WTC11 (cell line): ENCODE data around the gene TSC22D3.

Source experiments
- AFF4 ChIP-seq: sonication (generic); formaldehyde crosslinking; IDR thresholded peaks from 2 replicates; pipeline ENCODE4 v1.8.1; 2023; ENCODE audit warnings: mild to moderate bottlenecking, missing genetic modification reagents, borderline replicate concordance
- ATF1 ChIP-seq: sonication (generic); formaldehyde crosslinking; IDR thresholded peaks from 2 replicates; pipeline ENCODE4 v1.8.1; 2023; ENCODE audit warnings: mild to moderate bottlenecking, moderate library complexity, missing genetic modification reagents
- CBFB ChIP-seq: sonication (generic); formaldehyde crosslinking; IDR thresholded peaks from 2 replicates; pipeline ENCODE4 v1.8.1; 2022; ENCODE audit warnings: mild to moderate bottlenecking, low read depth, missing genetic modification reagents
- CDX4 ChIP-seq: fragments of 250-450 bp; sonication (Bioruptor Pico); IDR thresholded peaks from 2 replicates; pipeline ENCODE4 v1.9.0; 2021; ENCODE audit warnings: moderate library complexity, mild to moderate bottlenecking, inconsistent platforms, borderline replicate concordance
- CTCF ChIP-seq: fragments of 200-600 bp; IDR thresholded peaks from 2 replicates; pipeline ENCODE4 v1.8.0; 2022; ENCODE audit warnings: antibody characterized with exemption
- ESRRA ChIP-seq: sonication (generic); formaldehyde crosslinking; IDR thresholded peaks from 2 replicates; pipeline ENCODE4 v1.8.1; 2022; ENCODE audit warnings: mild to moderate bottlenecking, missing genetic modification reagents, borderline replicate concordance
- GABPB1 ChIP-seq: sonication (generic); formaldehyde crosslinking; IDR thresholded peaks from 2 replicates; pipeline ENCODE4 v1.8.1; 2023; ENCODE audit warnings: mild to moderate bottlenecking, missing genetic modification reagents
- JUN ChIP-seq: sonication (generic); formaldehyde crosslinking; IDR thresholded peaks from 2 replicates; pipeline ENCODE4 v1.8.0; 2023; ENCODE audit warnings: mild to moderate bottlenecking, missing genetic modification reagents
- STAT6 ChIP-seq: sonication (generic); formaldehyde crosslinking; conservative IDR thresholded peaks from 2 replicates; pipeline ENCODE4 v1.8.1; 2023; ENCODE audit warnings: mild to moderate bottlenecking, low read depth, missing genetic modification reagents, moderate library complexity
- TCF7 ChIP-seq: sonication (generic); formaldehyde crosslinking; IDR thresholded peaks from 2 replicates; pipeline ENCODE4 v1.8.0; 2022; ENCODE audit warnings: mild to moderate bottlenecking, low read depth, missing genetic modification reagents, moderate library complexity
- USF1 ChIP-seq: sonication (generic); formaldehyde crosslinking; IDR thresholded peaks from 2 replicates; pipeline ENCODE4 v1.8.0; 2022; ENCODE audit warnings: mild to moderate bottlenecking, missing genetic modification reagents
- ZNF423 ChIP-seq: fragments of 250-450 bp; sonication (Bioruptor Pico); IDR thresholded peaks from 2 replicates; pipeline ENCODE4 v2.1.2; 2022; ENCODE audit warnings: mild to moderate bottlenecking, moderate library complexity
- ZNF425 ChIP-seq: fragments of 250-450 bp; sonication (Bioruptor Pico); conservative IDR thresholded peaks from 2 replicates; pipeline ENCODE4 v1.9.0; 2021; ENCODE audit warnings: mild to moderate bottlenecking

GRCh38 chrX:107704181-107704580 lies 71.4 kb downstream of the TSC22D3 start:
- TF ChIP-seq CTCF: no peak
- no peak for TF ChIP-seq TCF7
- no peak for TF ChIP-seq ATF1 (CRISPR knock-in tag)
- no peak for TF ChIP-seq CDX4 (CRISPR knock-in tag)
- TF ChIP-seq ZNF423: no peak
- TF ChIP-seq STAT6 (CRISPR knock-in tag): no peak
- no peak for TF ChIP-seq ESRRA
- no peak for TF ChIP-seq CBFB
- TF ChIP-seq AFF4: no peak
- no peak for TF ChIP-seq ZNF425
- no peak for TF ChIP-seq USF1 (CRISPR knock-in tag)
- TF ChIP-seq GABPB1 (CRISPR knock-in tag): no peak
- TF ChIP-seq JUN: no peak
